Measurements from ENCODE around the gene UBP1. TPM values are rescaled to one million over a fixed set of nuclear protein-coding genes. Genes with fewer than 3 reads are reported as not detected.
"Not testable (repeated sequence)": the region's sequence is repeated elsewhere in the genome, so short reads cannot be mapped to it uniquely, and the experiment has no call there.

UBP1 gene
- total RNA-seq, 1 donor from 2014 or later = 47.6 TPM

- DNase-seq = peak; percentile 72
Observed at GRCh38 chr3:33388374-33389100, 51.7 kb downstream of the UBP1 start.

- no peak for DNase-seq
Observed at GRCh38 chr3:33386631-33387030, 53.6 kb downstream of the UBP1 start.

GRCh38 chr3:33385423-33385822 is 54.8 kb downstream of the UBP1 start:
- DNase-seq = peak; percentile 35

- DNase-seq = no peak
Observed at GRCh38 chr3:33383951-33384350, 56.3 kb downstream of the UBP1 start.

- DNase-seq = no peak
Observed at GRCh38 chr3:33380653-33381052, 59.6 kb downstream of the UBP1 start.

- DNase-seq = no peak
Observed at GRCh38 chr3:33377931-33378330, 62.3 kb downstream of the UBP1 start.

- DNase-seq = no peak
Observed at GRCh38 chr3:33377489-33377888, 62.7 kb downstream of the UBP1 start.

GRCh38 chr3:33373082-33373437 is 67.1 kb downstream of the UBP1 start:
- DNase-seq = no peak

- peak; percentile 80 for DNase-seq
Observed at GRCh38 chr3:33372218-33373081, 67.8 kb downstream of the UBP1 start.

GRCh38 chr3:33364531-33365128 is 75.6 kb downstream of the UBP1 start:
- no peak for DNase-seq

GRCh38 chr3:33364060-33364459 is 76.1 kb downstream of the UBP1 start:
- no peak for DNase-seq

GRCh38 chr3:33363113-33363800 is 76.9 kb downstream of the UBP1 start:
- DNase-seq = no peak

GRCh38 chr3:33360136-33360825 is 79.9 kb downstream of the UBP1 start:
- peak; percentile 65 for DNase-seq

- DNase-seq = no peak
Observed at GRCh38 chr3:33358172-33358781, 81.9 kb downstream of the UBP1 start.

- peak; percentile 28 for DNase-seq
Observed at GRCh38 chr3:33355611-33356010, 84.6 kb downstream of the UBP1 start.

- DNase-seq = no peak
Observed at GRCh38 chr3:33339758-33340157, 100.4 kb downstream of the UBP1 start.

- DNase-seq = not testable (repeated sequence)
Observed at GRCh38 chr3:33338936-33339465, 101.2 kb downstream of the UBP1 start.
